Transverse colon (tissue), 4 donors: ENCODE data around the gene PKP3. TPM values are rescaled to one million over a fixed set of nuclear protein-coding genes. Genes with fewer than 3 reads are reported as not detected.
"Not testable (repeated sequence)": the region's sequence is repeated elsewhere in the genome, so short reads cannot be mapped to it uniquely, and the experiment has no call there.

Source experiments
- DNase-seq: peaks from one replicate; pipeline ENCODE4 v3.0.0-alpha.2; 2019
- H3K27ac ChIP-seq, 4 donors: fragments of 200-600 bp; sonication (generic); 2 replicates each; pipeline ENCODE4 v1.5.1; 2016 to 2018; ENCODE audit warnings: inconsistent platforms in 4 of 4
- H3K27me3 ChIP-seq: fragments of 200-600 bp; sonication (generic); 2 replicates; pipeline ENCODE4 v1.5.1; 2017; ENCODE audit warnings: inconsistent platforms
- H3K36me3 ChIP-seq, 4 donors: fragments of 200-600 bp; sonication (generic); 2 replicates each; pipeline ENCODE4 v1.5.1; 2017 to 2019; ENCODE audit warnings: inconsistent platforms in 4 of 4
- H3K4me1 ChIP-seq, 4 donors: fragments of 200-600 bp; sonication (generic); 2 replicates each; pipeline ENCODE4 v1.5.1; 2017 to 2020; ENCODE audit warnings: inconsistent platforms in 4 of 4
- H3K4me3 ChIP-seq, 4 donors: fragments of 200-600 bp; sonication (generic); 1 replicate in 1 of 4; 2 replicates in 3 of 4; pipeline versions ENCODE4 v1.5.1 to v1.6.1; 2017 to 2019; ENCODE audit warnings: inconsistent platforms in 4 of 4
- H3K9me3 ChIP-seq, 2 donors: fragments of 200-600 bp; sonication (generic); 2 replicates each; pipeline ENCODE4 v1.5.1; 2017 to 2019; ENCODE audit warnings: inconsistent platforms in 2 of 2
- CTCF ChIP-seq, 5 experiments: fragments of 200-600 bp in 3 of 5; fragments of 450-650 bp in 2 of 5; sonication (generic) in 3 of 5; IDR thresholded peaks; 1 replicate in 2 of 5; 2 replicates in 3 of 5; pipeline ENCODE4 v1.5.1; 2016 to 2017; ENCODE audit warnings: antibody characterized with exemption in 5 of 5, inconsistent platforms in 3 of 5, mild to moderate bottlenecking in 2 of 5, moderate library complexity in 1 of 5
- EP300 ChIP-seq: sonication (generic); formaldehyde crosslinking; IDR thresholded peaks from one replicate; pipeline ENCODE4 v1.6.1; 2017; ENCODE audit warnings: antibody characterized with exemption, low read depth
- POLR2A ChIP-seq: fragments of 450-650 bp; IDR thresholded peaks from one replicate; pipeline ENCODE4 v1.6.1; 2016; ENCODE audit warnings: antibody characterized with exemption, mild to moderate bottlenecking, moderate library complexity
- POLR2AphosphoS5 ChIP-seq, 3 donors: sonication (generic); formaldehyde crosslinking; IDR thresholded peaks; one replicate each; pipeline ENCODE4 v1.6.1; 2016; ENCODE audit warnings: antibody characterized with exemption in 3 of 3
- WGBS, 2 donors: methylation state at CpG; one replicate each; pipeline ENCODE4 v1.1.5; 2018; ENCODE audit warnings: low coverage in 1 of 2; 5-methylcytosine and 5-hydroxymethylcytosine counted together
- in situ Hi-C, 4 donors: fragments of 200-750 bp; cut with MboI; loops; one replicate each; pipeline versions ENCODE4 v1.15.0 to v1.15.1; 2017; ENCODE audit warnings: low sequenced_read_pairs in 3 of 4, low pct_ligation_motif_present in 1 of 4, low pct_unique_long_range_greater_than_20kb in 1 of 4
- intact Hi-C: fragments of 100-400 bp; cut with DNase I; formaldehyde crosslinking; loops from one replicate; pipeline ENCODE4 v1.15.1; 2023; ENCODE audit warnings: low total_unique reads
- total RNA-seq, 4 donors: library from RNA; depleted of rRNA; stranded (reverse); fragments of >200 nt; gene quantifications; one replicate each; pipeline ENCODE4 v1.1.0, GENCODE V29; 2016

The PKP3 gene
- total RNA-seq, 4 donors from 2014 or later, result 159 to 359 (median 200) TPM

- TF ChIP-seq POLR2AphosphoS5 (IDR thresholded peaks at IDR 0.05), result no peak
- no peak for TF ChIP-seq POLR2A
- no peak for TF ChIP-seq CTCF (IDR thresholded peaks at IDR 0.05)
- no peak for TF ChIP-seq EP300
- DNase-seq, result no peak
- Histone ChIP-seq H3K27ac (no peak overlapping the region), H3K36me3 (no peaks in the 10 kb centered on the region), H3K9me3 (no peaks in the 10 kb centered on the region), H3K27me3 (no peaks in the 10 kb centered on the region), H3K4me1 (peaks cover 7 to 10% (median 8%) of the 10 kb centered on the region in 4 donors), H3K4me3 (no peak overlapping the region)
- 50% methylated on average over 5 of the region's 5 CpGs; no CpG with 5 or more reads in 1 of the 2 donors for WGBS, 2 donors
- in situ Hi-C loops (no loop called here), intact Hi-C loops (loop anchor here (5.0 kb wide), 1 partner anchor 52 kb away; the partner anchor contains the start of gene IFITM2)
Observed at GRCh38 chr11:359181-359714, 34.8 kb upstream of the PKP3 start.

- 84 to 85% methylated on average over 8 to 22 of the region's 22 CpGs for WGBS, 2 donors
- no peak overlapping the region for H3K27ac ChIP-seq
- intact Hi-C loops, result no loop called here
- no peaks in the 10 kb centered on the region for H3K9me3 ChIP-seq
- peaks cover 1 to 2% (median 2%) of the 10 kb centered on the region in 4 donors for H3K4me1 ChIP-seq
- no peak overlapping the region for H3K4me3 ChIP-seq
- in situ Hi-C loops, result loop anchor here in 1 of 4 donors (10.0 kb wide), 1 partner anchor 106 kb away; no protein-coding TSS in a partner anchor
- DNase-seq, result no peak
- TF ChIP-seq POLR2A (no peak), CTCF (IDR thresholded peaks at IDR 0.05) (no peak), EP300 (no peak), POLR2AphosphoS5 (IDR thresholded peaks at IDR 0.05) (no peak)
- H3K27me3 ChIP-seq, result peaks cover 3% of the 10 kb centered on the region
- no peaks in the 10 kb centered on the region for H3K36me3 ChIP-seq
Observed at GRCh38 chr11:360326-361280, 33.4 kb upstream of the PKP3 start.

GRCh38 chr11:362642-363442 lies 31.2 kb upstream of the PKP3 start:
- Histone ChIP-seq H3K27ac (no peak overlapping the region), H3K27me3 (peaks cover 23% of the 10 kb centered on the region), H3K9me3 (no peaks in the 10 kb centered on the region), H3K4me3 (no peak overlapping the region), H3K4me1 (no peaks in the 10 kb centered on the region), H3K36me3 (no peaks in the 10 kb centered on the region)
- DNase-seq, result no peak
- 53 to 82% methylated on average over 3 to 27 of the region's 36 CpGs for WGBS, 2 donors
- in situ Hi-C loops (loop anchor here in 1 of 4 donors (10.0 kb wide), 1 partner anchor 108 kb away; no protein-coding TSS in a partner anchor), intact Hi-C loops (no loop called here)
- TF ChIP-seq POLR2AphosphoS5 (IDR thresholded peaks at IDR 0.05) (no peak), CTCF (IDR thresholded peaks at IDR 0.05) (no peak), POLR2A (no peak), EP300 (no peak)

- intact Hi-C loops, H3K4me3 ChIP-seq, H3K4me1 ChIP-seq, DNase-seq, H3K36me3 ChIP-seq, H3K27ac ChIP-seq, H3K9me3 ChIP-seq: not testable (repeated sequence)
- 85% methylated on average over 17 of the region's 22 CpGs; no CpG with 5 or more reads in 1 of the 2 donors for WGBS, 2 donors
- in situ Hi-C loops, result loop anchor here in 1 of 4 donors (10.0 kb wide), 1 partner anchor 109 kb away; no protein-coding TSS in a partner anchor
- peaks cover 29% of the 10 kb centered on the region for H3K27me3 ChIP-seq
Observed at GRCh38 chr11:363443-363805, 30.6 kb upstream of the PKP3 start.
